K562 (cell line): Measurements from ENCODE around the gene U2AF1L4. TPM values are rescaled to one million over a fixed set of nuclear protein-coding genes. Genes with fewer than 3 reads are reported as not detected.

Experiments used
- ARID2 ChIP-seq: fragments of 450-650 bp; IDR thresholded peaks from 2 replicates; pipeline ENCODE4 v1.6.1; 2017; ENCODE audit warnings: antibody characterized with exemption, mild to moderate bottlenecking
- ARID3A ChIP-seq: IDR thresholded peaks from 2 replicates; pipeline ENCODE4 v1.6.1; 2012; ENCODE audit warnings: low read depth, low read length, improper control_type of control experiment, borderline replicate concordance
- BDP1 ChIP-seq: IDR thresholded peaks from 3 replicates; pipeline ENCODE4 v1.6.1; 2011; ENCODE audit not compliant: insufficient read length, insufficient read depth
- E2F4 ChIP-seq: sonication (generic); formaldehyde crosslinking; IDR thresholded peaks from 2 replicates; pipeline ENCODE4 v1.8.0; 2022; ENCODE audit warnings: mild to moderate bottlenecking, low read depth, missing genetic modification reagents
- FOXO4 ChIP-seq: fragments of 450-650 bp; formaldehyde crosslinking; IDR thresholded peaks from 2 replicates; pipeline ENCODE4 v1.4.0; 2020; ENCODE audit warnings: mild to moderate bottlenecking, moderate library complexity
- ILF3 ChIP-seq: fragments of 450-650 bp; IDR thresholded peaks from 2 replicates; pipeline ENCODE4 v1.6.1; 2018; ENCODE audit warnings: antibody characterized with exemption, mild to moderate bottlenecking, moderate library complexity, borderline replicate concordance
- JUND ChIP-seq, 2 experiments: IDR thresholded peaks; 2 replicates in 1 of 2; 3 replicates in 1 of 2; pipeline ENCODE4 v1.6.1; 2011; ENCODE audit warnings: borderline replicate concordance in 2 of 2, low read depth in 2 of 2, low read length in 2 of 2, improper control_type of control experiment in 1 of 2, missing biosample characterization in 1 of 2, missing genetic modification characterization in 1 of 2, missing genetic modification reagents in 1 of 2
- MAZ ChIP-seq, 2 experiments: fragments of 450-650 bp in 1 of 2; sonication (generic) in 1 of 2; formaldehyde crosslinking; IDR thresholded peaks in 1 of 2; conservative IDR thresholded peaks in 1 of 2; 2 replicates each; pipeline versions ENCODE4 v1.4.0 to v1.5.0; 2020; ENCODE audit warnings: mild to moderate bottlenecking in 1 of 2, missing genetic modification reagents in 1 of 2
- MECOM ChIP-seq: fragments of 250-450 bp; sonication (Bioruptor Pico); IDR thresholded peaks from 2 replicates; pipeline ENCODE4 v1.8.0; 2022; ENCODE audit warnings: inconsistent platforms
- RBM17 ChIP-seq: fragments of 200-400 bp; formaldehyde crosslinking; IDR thresholded peaks from 2 replicates; pipeline ENCODE4 v1.6.1; 2017; ENCODE audit warnings: low read depth, mild to moderate bottlenecking, low read length, borderline replicate concordance
- SAFB ChIP-seq: fragments of 200-400 bp; formaldehyde crosslinking; IDR thresholded peaks from 2 replicates; pipeline ENCODE4 v1.6.1; 2017; ENCODE audit warnings: low read depth, low read length, borderline replicate concordance
- SIX5 ChIP-seq, 2 experiments: IDR thresholded peaks; 2 replicates each; pipeline ENCODE4 v1.6.1; 2011; ENCODE audit warnings: low read length in 2 of 2, borderline replicate concordance in 1 of 2, low read depth in 1 of 2, mild to moderate bottlenecking in 1 of 2, moderate library complexity in 1 of 2; ENCODE audit not compliant: insufficient read depth in 1 of 2
- SNRNP70 ChIP-seq: fragments of 200-400 bp; formaldehyde crosslinking; optimal IDR thresholded peaks from 2 replicates; pipeline ENCODE3; 2017; ENCODE audit warnings: low read depth, low read length
- ZNF184 ChIP-seq: sonication (generic); formaldehyde crosslinking; IDR thresholded peaks from 2 replicates; pipeline ENCODE4 v1.5.0; 2020; ENCODE audit warnings: missing genetic modification reagents
- ZNF354B ChIP-seq: fragments of 250-450 bp; sonication (Bioruptor Pico); IDR thresholded peaks from 2 replicates; pipeline ENCODE4 v1.4.0; 2020
- ZNF384 ChIP-seq: IDR thresholded peaks from 2 replicates; pipeline ENCODE4 v1.6.1; 2012; ENCODE audit warnings: low read depth, low read length, improper control_type of control experiment
- polyA plus RNA-seq, 8 experiments: library from polyadenylated mRNA; depleted of rRNA in 4 of 8; stranded (reverse) in 5 of 8; unstranded in 3 of 8; fragments of >200 nt; fragmentation: Nextera tagmentation in 2 of 8; fragmentation: Illumina TruSeq in 1 of 8; extraction: Ambion mirVana in 2 of 8; extraction: Trizol in 1 of 8; gene quantifications; 2 replicates each; pipeline versions ENCODE4 v1.2.1 to v1.2.3, GENCODE V29; 2011 to 2014; ENCODE audit warnings: inconsistent platforms in 1 of 8, missing spikeins in 1 of 8
- total RNA-seq, 7 experiments: library from RNA; depleted of rRNA in 6 of 7; stranded (reverse); fragments of >200 nt in 6 of 7; fragmentation: Illumina TruSeq in 2 of 7; extraction: Trizol in 2 of 7; gene quantifications; 2 replicates each; pipeline versions ENCODE4 v1.2.1 to v1.2.3, GENCODE V29; 2011 to 2021; ENCODE audit warnings: low replicate concordance in 1 of 7
- TF ChIP-seq, protein P1 (sequence below): fragments of 200-800 bp; sonication (Bioruptor generic); IDR thresholded peaks from 2 replicates; pipeline ENCODE4 v1.6.1; 2017; ENCODE audit warnings: missing genetic modification characterization, missing compliant biosample characterization
- TF ChIP-seq, protein P2 (sequence below): fragments of 450-650 bp; IDR thresholded peaks from 2 replicates; pipeline ENCODE4 v1.6.1; 2016; ENCODE audit warnings: missing biosample characterization, missing genetic modification characterization
- TF ChIP-seq, protein P3 (sequence below): fragments of 250-450 bp; sonication (Bioruptor Pico); IDR thresholded peaks from 2 replicates; pipeline ENCODE4 v1.8.0; 2021; ENCODE audit warnings: moderate library complexity, mild to moderate bottlenecking, inconsistent platforms

U2AF1L4 gene
- total and polyA plus RNA-seq, 9 of the 15 experiments (the other 6 are each of a cell fraction or from before 2014, with no cell fraction given): 8.4 to 19.5 (median 12.6) TPM

- no peak for TF ChIP-seq ARID3A
- TF ChIP-seq SAFB: peak; percentile 71; the same call in 1 of the 2 replicates
- no peak for TF ChIP-seq ZNF184 (CRISPR knock-in tag)
- no peak for TF ChIP-seq FOXO4 (CRISPR knock-in tag)
- peak; percentile 67 for TF ChIP-seq JUND (IDR thresholded peaks at IDR 0.05; ENCODE audit: borderline replicate concordance, low read depth, low read length)
- no peak for TF ChIP-seq JUND (tag; IDR thresholded peaks at IDR 0.05; ENCODE audit: borderline replicate concordance, low read depth, low read length)
- TF ChIP-seq, protein P1, sequence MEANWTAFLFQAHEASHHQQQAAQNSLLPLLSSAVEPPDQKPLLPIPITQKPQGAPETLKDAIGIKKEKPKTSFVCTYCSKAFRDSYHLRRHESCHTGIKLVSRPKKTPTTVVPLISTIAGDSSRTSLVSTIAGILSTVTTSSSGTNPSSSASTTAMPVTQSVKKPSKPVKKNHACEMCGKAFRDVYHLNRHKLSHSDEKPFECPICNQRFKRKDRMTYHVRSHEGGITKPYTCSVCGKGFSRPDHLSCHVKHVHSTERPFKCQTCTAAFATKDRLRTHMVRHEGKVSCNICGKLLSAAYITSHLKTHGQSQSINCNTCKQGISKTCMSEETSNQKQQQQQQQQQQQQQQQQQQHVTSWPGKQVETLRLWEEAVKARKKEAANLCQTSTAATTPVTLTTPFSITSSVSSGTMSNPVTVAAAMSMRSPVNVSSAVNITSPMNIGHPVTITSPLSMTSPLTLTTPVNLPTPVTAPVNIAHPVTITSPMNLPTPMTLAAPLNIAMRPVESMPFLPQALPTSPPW (CRISPR knock-in tag): no peak
- TF ChIP-seq ARID2: peak; percentile 88
- TF ChIP-seq SNRNP70: no peak
- no peak for TF ChIP-seq MECOM (CRISPR knock-in tag)
- TF ChIP-seq, protein P2, sequence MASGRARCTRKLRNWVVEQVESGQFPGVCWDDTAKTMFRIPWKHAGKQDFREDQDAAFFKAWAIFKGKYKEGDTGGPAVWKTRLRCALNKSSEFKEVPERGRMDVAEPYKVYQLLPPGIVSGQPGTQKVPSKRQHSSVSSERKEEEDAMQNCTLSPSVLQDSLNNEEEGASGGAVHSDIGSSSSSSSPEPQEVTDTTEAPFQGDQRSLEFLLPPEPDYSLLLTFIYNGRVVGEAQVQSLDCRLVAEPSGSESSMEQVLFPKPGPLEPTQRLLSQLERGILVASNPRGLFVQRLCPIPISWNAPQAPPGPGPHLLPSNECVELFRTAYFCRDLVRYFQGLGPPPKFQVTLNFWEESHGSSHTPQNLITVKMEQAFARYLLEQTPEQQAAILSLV (tag): no peak
- TF ChIP-seq ZNF354B (CRISPR knock-in tag): no peak
- no peak for TF ChIP-seq RBM17
- TF ChIP-seq ZNF384: no peak
- TF ChIP-seq MAZ (CRISPR knock-in tag; conservative IDR thresholded peaks at IDR 0.05 in 1 of 2, IDR thresholded peaks at IDR 0.05 in 1 of 2): peak; percentile 84 to 92
- TF ChIP-seq BDP1: no peak
- TF ChIP-seq ILF3: no peak
- peak; percentile 94 for TF ChIP-seq SIX5 (IDR thresholded peaks at IDR 0.05; ENCODE audit: borderline replicate concordance in 1 of 2, insufficient read depth in 1 of 2, low read depth in 1 of 2, low read length in 2 of 2)
- TF ChIP-seq, protein P3, sequence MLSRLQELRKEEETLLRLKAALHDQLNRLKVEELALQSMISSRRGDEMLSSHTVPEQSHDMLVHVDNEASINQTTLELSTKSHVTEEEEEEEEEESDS: no peak
- no peak for TF ChIP-seq E2F4 (CRISPR knock-in tag)
Observed at GRCh38 chr19:35716801-35717664, 28.2 kb downstream of the U2AF1L4 start (continued).
